ENCODE data around the gene SLC5A2.

Gene SLC5A2

DNA sequence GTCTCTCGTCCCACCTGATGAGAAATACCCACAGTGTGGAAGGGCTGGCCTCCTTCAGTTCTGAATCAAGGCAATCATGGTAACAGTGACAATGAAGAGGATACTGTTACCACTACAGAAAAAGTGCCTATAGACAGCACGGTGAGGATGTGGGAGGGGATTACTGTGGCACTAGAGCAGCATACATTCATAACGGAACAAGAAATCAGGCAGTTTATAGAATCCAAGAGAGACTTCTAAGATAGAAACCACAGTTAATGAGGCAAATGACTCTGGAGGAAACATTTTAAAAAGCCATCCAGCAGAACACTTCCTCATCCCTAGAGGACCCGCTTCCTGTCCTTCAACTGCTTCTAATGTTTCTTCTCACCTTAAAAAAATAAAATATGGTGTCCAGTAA is 22.6 kb downstream of the SLC5A2 start:
- Histone ChIP-seq H2BK5ac (ENCODE audit: low read length) (no peak overlapping the region), H4K8ac (ENCODE audit: low read depth, low read length) (no peak overlapping the region), H2BK120ac (ENCODE audit: low read depth, low read length) (no peak overlapping the region), H3K4me2 (ENCODE audit: insufficient read depth, low read length, poor library complexity, severe bottlenecking) (no peak overlapping the region), H2BK15ac (ENCODE audit: low read length) (no peak overlapping the region), H3K79me1 (ENCODE audit: low read depth, low read length) (no peaks in the 10 kb centered on the region), H3K4me3 (ENCODE audit: low read length in 2 of 2) (no peak overlapping the region), H4K91ac (ENCODE audit: low read depth, low read length, poor library complexity) (no peak overlapping the region), H3K4me1 (ENCODE audit: control insufficient read depth in 2 of 2, insufficient read depth in 1 of 2, low read depth in 1 of 2, low read length in 2 of 2) (peaks cover 2 to 10% of the 10 kb centered on the region in 2 donors), H2BK12ac (ENCODE audit: low read length) (no peak overlapping the region), H2AFZ (ENCODE audit: low read length) (no peak overlapping the region), H3K14ac (ENCODE audit: low read length) (no peak overlapping the region), H2AK5ac (ENCODE audit: low read depth, low read length) (no peak overlapping the region), H3K27me3 (ENCODE audit: control insufficient read depth in 3 of 3, insufficient read depth in 3 of 3, low read depth in 1 of 3, low read length in 3 of 3) (no peaks in the 10 kb centered on the region), H3K18ac (ENCODE audit: low read length) (no peak overlapping the region), H3K9me3 (replicated peaks in 1 of 2; ENCODE audit: control insufficient read depth in 2 of 2, insufficient read depth in 1 of 2, low read depth in 1 of 2, low read length in 2 of 2) (no peaks in the 10 kb centered on the region), H3K23ac (ENCODE audit: low read depth, low read length, poor library complexity) (no peak overlapping the region), H3K9ac (ENCODE audit: low read depth, low read length, poor library complexity) (no peak overlapping the region), H3K36me3 (replicated peaks in 1 of 2; ENCODE audit: control insufficient read depth in 2 of 2, insufficient read depth in 2 of 2, low read length in 2 of 2) (peaks cover 0 to 25% of the 10 kb centered on the region in 2 donors), H3K27ac (replicated peaks; ENCODE audit: low read length) (no peak overlapping the region), H3K4ac (ENCODE audit: low read length) (no peak overlapping the region)
- DNase-seq (ENCODE audit: low spot score), result no peak
- no CpG with 5 or more reads among the region's 4 CpGs for WGBS, 2 donors (ENCODE audit: extremely low coverage in 2 of 2, insufficient read length in 2 of 2, insufficient replicate concordance in 1 of 2)

DNA sequence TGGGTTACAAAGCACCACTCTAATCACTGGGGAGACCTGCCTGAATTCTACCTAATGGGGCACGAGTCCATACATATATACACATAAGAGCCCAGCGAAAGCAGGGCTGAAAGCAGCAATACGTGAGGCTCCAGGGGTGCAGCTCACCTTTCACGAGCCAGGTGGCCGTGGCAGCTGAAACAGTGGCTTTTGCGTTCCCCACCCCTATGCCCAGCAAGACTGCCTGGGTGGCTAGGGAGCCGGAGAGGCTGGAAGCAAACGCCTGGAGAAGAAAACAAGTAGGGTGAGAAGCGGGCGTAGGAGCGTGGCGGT is 24.6 kb downstream of the SLC5A2 start:
- WGBS, 2 donors (ENCODE audit: extremely low coverage in 2 of 2, insufficient read length in 2 of 2, insufficient replicate concordance in 1 of 2), result no CpG with 5 or more reads among the region's 12 CpGs
- H3K27ac ChIP-seq (replicated peaks; ENCODE audit: low read length), result peak overlapping the region; percentile 3
- no peak overlapping the region for H2BK12ac ChIP-seq (ENCODE audit: low read length)

DNA sequence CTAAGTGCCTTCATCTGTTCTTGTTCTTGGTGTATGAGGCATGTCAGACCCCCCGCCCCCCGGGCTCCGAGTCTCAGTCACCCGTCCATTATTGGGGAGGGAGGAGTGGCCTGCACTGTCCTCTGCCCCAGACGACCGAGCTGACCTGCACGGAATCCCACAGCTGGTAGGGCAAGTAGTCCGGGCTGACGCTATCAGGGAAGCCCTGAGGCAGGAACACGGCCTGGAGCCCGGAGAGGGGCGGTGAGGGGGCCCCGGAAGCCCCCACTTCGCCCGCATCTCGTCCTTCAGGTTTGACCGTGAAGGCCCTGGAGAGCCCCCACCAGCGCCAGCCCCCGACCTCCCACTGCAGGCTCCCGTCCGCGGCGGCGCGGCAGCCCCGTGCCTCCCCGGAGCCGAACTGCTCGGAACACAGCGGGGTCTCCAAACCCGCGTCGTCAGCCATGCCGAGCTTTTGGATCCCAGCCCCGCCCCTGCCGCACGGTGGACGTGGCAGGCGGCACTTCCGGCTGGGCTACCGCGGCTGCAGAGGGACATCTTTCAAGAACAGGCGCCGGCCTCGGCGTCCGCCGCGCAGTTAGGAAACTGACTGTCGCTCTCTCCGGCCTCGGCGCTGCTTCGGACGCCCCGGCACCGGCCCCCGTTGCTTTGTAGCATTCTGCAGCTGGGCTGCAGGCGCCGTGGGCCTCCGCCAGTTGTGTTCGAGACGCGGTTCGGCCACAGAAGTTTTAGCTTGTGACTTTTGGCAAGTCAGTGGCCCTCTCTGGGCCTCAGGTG is 25.2 kb downstream of the SLC5A2 start, which contains the start of gene RUSF1:
TSS of gene RUSF1 (minus strand) at position 463 of the 777 bp plus-strand sequence. CDS start at position 445, 18 bp downstream.
- H2AK5ac ChIP-seq (ENCODE audit: low read depth, low read length), result peak within 1 kb of the TSS; percentile 48
- no peak within 1 kb of the TSS for H2BK15ac ChIP-seq (ENCODE audit: low read length)
- no peak within 1 kb of the TSS for H4K91ac ChIP-seq (ENCODE audit: low read depth, low read length, poor library complexity)
- H2BK120ac ChIP-seq (ENCODE audit: low read depth, low read length), result no peak within 1 kb of the TSS
- peak within 1 kb of the TSS; percentile 97 for H3K18ac ChIP-seq (ENCODE audit: low read length)
- no peak within 1 kb of the TSS for H4K8ac ChIP-seq (ENCODE audit: low read depth, low read length)
- H3K23ac ChIP-seq (ENCODE audit: low read depth, low read length, poor library complexity), result peak within 1 kb of the TSS; percentile 94
- H3K27me3 ChIP-seq (ENCODE audit: control insufficient read depth in 3 of 3, insufficient read depth in 3 of 3, low read depth in 1 of 3, low read length in 3 of 3), result no peaks in the 10 kb centered on the region
- peak within 1 kb of the TSS; percentile 66 for H3K27ac ChIP-seq (replicated peaks; ENCODE audit: low read length)
- peak within 1 kb of the TSS; percentile 75 for H3K14ac ChIP-seq (ENCODE audit: low read length)
- peak; percentile 85 for DNase-seq (ENCODE audit: low spot score)
- peak within 1 kb of the TSS; percentile 83 for H2BK5ac ChIP-seq (ENCODE audit: low read length)
- no peak within 1 kb of the TSS for H2BK12ac ChIP-seq (ENCODE audit: low read length)
- H3K4me1 ChIP-seq (ENCODE audit: control insufficient read depth in 2 of 2, insufficient read depth in 1 of 2, low read depth in 1 of 2, low read length in 2 of 2), result peaks cover 2 to 10% of the 10 kb centered on the region in 2 donors
- no CpG with 5 or more reads among the region's 65 CpGs for WGBS, 2 donors (ENCODE audit: extremely low coverage in 2 of 2, insufficient read length in 2 of 2, insufficient replicate concordance in 1 of 2)
- H3K79me1 ChIP-seq (ENCODE audit: low read depth, low read length), result no peaks in the 10 kb centered on the region
- H3K36me3 ChIP-seq (replicated peaks in 1 of 2; ENCODE audit: control insufficient read depth in 2 of 2, insufficient read depth in 2 of 2, low read length in 2 of 2), result peaks cover 0 to 21% of the 10 kb centered on the region in 2 donors
- H3K4ac ChIP-seq (ENCODE audit: low read length), result no peak within 1 kb of the TSS
- peak within 1 kb of the TSS; percentile 81 for H3K4me2 ChIP-seq (ENCODE audit: insufficient read depth, low read length, poor library complexity, severe bottlenecking)
- H3K4me3 ChIP-seq (ENCODE audit: low read length in 2 of 2), result peak within 1 kb of the TSS; percentile 97 to 98
- peak within 1 kb of the TSS; percentile 97 for H3K9ac ChIP-seq (ENCODE audit: low read depth, low read length, poor library complexity)
- H3K9me3 ChIP-seq (replicated peaks in 1 of 2; ENCODE audit: control insufficient read depth in 2 of 2, insufficient read depth in 1 of 2, low read depth in 1 of 2, low read length in 2 of 2), result peaks cover 0 to 7% of the 10 kb centered on the region in 2 donors
- H2AFZ ChIP-seq (ENCODE audit: low read length), result peak within 1 kb of the TSS; percentile 97

More for the DNA sequence above, 24.6 kb downstream of the SLC5A2 start:
- Histone ChIP-seq H3K79me1 (ENCODE audit: low read depth, low read length) (no peaks in the 10 kb centered on the region), H3K4ac (ENCODE audit: low read length) (no peak overlapping the region), H2BK15ac (ENCODE audit: low read length) (no peak overlapping the region), H3K14ac (ENCODE audit: low read length) (peak overlapping the region; percentile 75), H2BK120ac (ENCODE audit: low read depth, low read length) (no peak overlapping the region), H3K9ac (ENCODE audit: low read depth, low read length, poor library complexity) (peak overlapping the region; percentile 97), H3K4me2 (ENCODE audit: insufficient read depth, low read length, poor library complexity, severe bottlenecking) (peak overlapping the region; percentile 81), H3K27me3 (ENCODE audit: control insufficient read depth in 3 of 3, insufficient read depth in 3 of 3, low read depth in 1 of 3, low read length in 3 of 3) (no peaks in the 10 kb centered on the region), H2BK5ac (ENCODE audit: low read length) (peak overlapping the region; percentile 83), H2AFZ (ENCODE audit: low read length) (peak overlapping the region; percentile 97), H3K4me1 (ENCODE audit: control insufficient read depth in 2 of 2, insufficient read depth in 1 of 2, low read depth in 1 of 2, low read length in 2 of 2) (peaks cover 2 to 10% of the 10 kb centered on the region in 2 donors), H4K91ac (ENCODE audit: low read depth, low read length, poor library complexity) (no peak overlapping the region), H3K23ac (ENCODE audit: low read depth, low read length, poor library complexity) (peak overlapping the region; percentile 94), H3K9me3 (replicated peaks in 1 of 2; ENCODE audit: control insufficient read depth in 2 of 2, insufficient read depth in 1 of 2, low read depth in 1 of 2, low read length in 2 of 2) (peaks cover 0 to 1% of the 10 kb centered on the region in 2 donors), H2AK5ac (ENCODE audit: low read depth, low read length) (peak overlapping the region; percentile 48), H3K18ac (ENCODE audit: low read length) (peak overlapping the region; percentile 77), H3K36me3 (replicated peaks in 1 of 2; ENCODE audit: control insufficient read depth in 2 of 2, insufficient read depth in 2 of 2, low read length in 2 of 2) (peaks cover 0 to 21% of the 10 kb centered on the region in 2 donors), H3K4me3 (ENCODE audit: low read length in 2 of 2) (peak overlapping the region; percentile 97 to 98), H4K8ac (ENCODE audit: low read depth, low read length) (no peak overlapping the region)
- DNase-seq (ENCODE audit: low spot score), result no peak

DNA sequence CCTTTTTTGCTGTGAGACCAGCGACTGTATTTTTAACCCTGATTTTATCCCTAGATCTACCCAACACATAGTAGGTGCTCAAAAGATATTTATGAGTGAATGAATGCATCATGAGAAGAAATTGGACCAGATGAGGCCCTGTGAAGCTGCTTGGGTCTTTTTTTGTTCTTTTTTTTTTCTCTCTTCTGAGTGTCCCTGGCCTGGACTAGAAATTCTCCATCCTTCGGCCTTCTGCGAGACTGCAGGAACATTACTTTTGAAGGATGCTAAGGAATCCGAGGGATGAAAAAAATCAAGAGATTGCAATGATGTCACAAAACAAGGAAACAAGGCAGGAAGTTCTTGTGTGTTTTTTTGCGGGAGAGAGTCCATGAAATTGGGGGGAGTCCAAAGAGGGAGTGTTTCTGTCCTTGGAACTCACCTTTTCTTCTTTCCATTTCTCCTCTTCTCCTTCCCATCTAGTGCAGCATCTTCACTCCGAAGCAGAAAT is 25.8 kb downstream of the SLC5A2 start:
- H3K9ac ChIP-seq (ENCODE audit: low read depth, low read length, poor library complexity), result peak overlapping the region; percentile 84
- H3K79me1 ChIP-seq (ENCODE audit: low read depth, low read length), result no peaks in the 10 kb centered on the region
- H3K4me2 ChIP-seq (ENCODE audit: insufficient read depth, low read length, poor library complexity, severe bottlenecking), result peak overlapping the region; percentile 70
- DNase-seq (ENCODE audit: low spot score), result no peak
- peak overlapping the region; percentile 97 for H2AFZ ChIP-seq (ENCODE audit: low read length)
- no CpG with 5 or more reads among the region's 6 CpGs for WGBS, 2 donors (ENCODE audit: extremely low coverage in 2 of 2, insufficient read length in 2 of 2, insufficient replicate concordance in 1 of 2)
- H3K36me3 ChIP-seq (replicated peaks in 1 of 2; ENCODE audit: control insufficient read depth in 2 of 2, insufficient read depth in 2 of 2, low read length in 2 of 2), result peaks cover 0 to 21% of the 10 kb centered on the region in 2 donors
- H2BK120ac ChIP-seq (ENCODE audit: low read depth, low read length), result no peak overlapping the region
- peak overlapping the region; percentile 66 for H3K27ac ChIP-seq (replicated peaks; ENCODE audit: low read length)
- H3K27me3 ChIP-seq (ENCODE audit: control insufficient read depth in 3 of 3, insufficient read depth in 3 of 3, low read depth in 1 of 3, low read length in 3 of 3), result no peaks in the 10 kb centered on the region
- peaks cover 0 to 7% of the 10 kb centered on the region in 2 donors for H3K9me3 ChIP-seq (replicated peaks in 1 of 2; ENCODE audit: control insufficient read depth in 2 of 2, insufficient read depth in 1 of 2, low read depth in 1 of 2, low read length in 2 of 2)
- no peak overlapping the region for H2BK5ac ChIP-seq (ENCODE audit: low read length)
- H3K14ac ChIP-seq (ENCODE audit: low read length), result no peak overlapping the region
- no peak overlapping the region for H4K91ac ChIP-seq (ENCODE audit: low read depth, low read length, poor library complexity)
- H4K8ac ChIP-seq (ENCODE audit: low read depth, low read length), result no peak overlapping the region
- H3K4me3 ChIP-seq (ENCODE audit: low read length in 2 of 2), result peak overlapping the region; percentile 97 to 98
- H3K4ac ChIP-seq (ENCODE audit: low read length), result no peak overlapping the region
- H2AK5ac ChIP-seq (ENCODE audit: low read depth, low read length), result no peak overlapping the region
- no peak overlapping the region for H3K23ac ChIP-seq (ENCODE audit: low read depth, low read length, poor library complexity)
- H3K4me1 ChIP-seq (ENCODE audit: control insufficient read depth in 2 of 2, insufficient read depth in 1 of 2, low read depth in 1 of 2, low read length in 2 of 2), result peaks cover 2 to 10% of the 10 kb centered on the region in 2 donors
- H2BK15ac ChIP-seq (ENCODE audit: low read length), result no peak overlapping the region
- no peak overlapping the region for H2BK12ac ChIP-seq (ENCODE audit: low read length)
- H3K18ac ChIP-seq (ENCODE audit: low read length), result no peak overlapping the region
